Measurements from ENCODE around the gene WWP2.
"Not testable (repeated sequence)": the region's sequence is repeated elsewhere in the genome, so short reads cannot be mapped to it uniquely, and the experiment has no call there.

Gene WWP2

GRCh38 chr16:69796285-69797118 lies 34.4 kb downstream of the WWP2 start:
- peak; percentile 76 for DNase-seq (ENCODE audit: low spot score)

DNA sequence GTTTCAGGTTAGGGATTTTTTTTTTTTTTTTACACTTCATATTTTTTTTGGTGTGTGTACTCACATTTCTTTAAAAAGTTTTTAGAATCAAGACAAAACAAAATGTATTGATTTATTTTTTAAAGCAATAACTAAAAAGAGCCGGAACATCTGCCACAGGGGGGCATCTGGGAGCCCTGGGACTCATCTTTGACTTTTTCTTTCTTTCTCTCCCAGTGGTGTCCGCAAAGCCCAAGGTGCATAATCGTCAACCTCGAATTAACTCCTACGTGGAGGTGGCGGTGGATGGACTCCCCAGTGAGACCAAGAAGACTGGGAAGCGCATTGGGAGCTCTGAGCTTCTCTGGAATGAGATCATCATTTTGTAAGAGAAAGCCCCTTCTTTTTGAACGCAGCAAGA lies 36.3 kb downstream of the WWP2 start:
- DNase-seq (ENCODE audit: low spot score) = no peak

- DNase-seq (ENCODE audit: low spot score) = no peak
These were observed 37.5 kb downstream of the WWP2 start for GRCh38 chr16:69799611-69800031.

GRCh38 chr16:69804297-69804696 lies 42.2 kb downstream of the WWP2 start:
- DNase-seq (ENCODE audit: low spot score) = no peak

DNA sequence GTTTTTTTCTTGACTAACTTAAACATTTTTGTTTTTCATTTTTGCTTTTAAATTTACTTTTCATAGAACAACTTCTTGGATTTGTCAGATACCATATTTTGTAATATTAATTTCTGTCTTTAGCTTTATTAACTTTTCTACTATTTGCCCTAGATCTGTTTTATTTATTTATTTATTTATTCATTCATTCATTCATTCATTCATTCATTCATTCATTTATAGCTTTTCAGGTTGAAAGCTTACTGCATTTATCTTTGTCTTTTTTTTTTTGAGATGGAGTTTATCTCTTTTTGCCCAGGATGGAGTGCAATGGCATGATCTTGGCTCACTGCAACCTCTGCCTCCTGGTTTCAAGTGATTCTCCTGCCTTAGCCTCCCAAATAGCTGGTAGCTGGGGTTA lies 44.6 kb downstream of the WWP2 start:
- not testable (repeated sequence) for DNase-seq (ENCODE audit: low spot score)

DNA sequence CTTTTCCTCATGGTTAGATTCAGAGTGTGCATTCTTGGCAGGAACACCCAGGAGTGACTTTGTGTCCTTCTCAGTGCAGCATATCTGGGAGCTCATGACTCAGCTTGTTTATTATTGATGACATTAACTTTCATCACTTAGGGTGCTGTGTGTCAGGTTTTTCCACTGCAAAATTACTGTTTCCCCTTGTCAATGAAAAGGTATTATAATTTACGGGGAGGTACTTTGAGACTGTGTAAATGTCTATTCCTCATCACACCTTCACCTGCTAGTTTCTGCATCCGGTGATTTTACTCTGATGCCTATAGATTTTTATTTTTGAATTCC lies 50.5 kb downstream of the WWP2 start:
- DNase-seq (ENCODE audit: low spot score) = peak; percentile 82

- DNase-seq (ENCODE audit: low spot score) = no peak
These were observed 51.9 kb downstream of the WWP2 start for GRCh38 chr16:69814078-69814477.

DNA sequence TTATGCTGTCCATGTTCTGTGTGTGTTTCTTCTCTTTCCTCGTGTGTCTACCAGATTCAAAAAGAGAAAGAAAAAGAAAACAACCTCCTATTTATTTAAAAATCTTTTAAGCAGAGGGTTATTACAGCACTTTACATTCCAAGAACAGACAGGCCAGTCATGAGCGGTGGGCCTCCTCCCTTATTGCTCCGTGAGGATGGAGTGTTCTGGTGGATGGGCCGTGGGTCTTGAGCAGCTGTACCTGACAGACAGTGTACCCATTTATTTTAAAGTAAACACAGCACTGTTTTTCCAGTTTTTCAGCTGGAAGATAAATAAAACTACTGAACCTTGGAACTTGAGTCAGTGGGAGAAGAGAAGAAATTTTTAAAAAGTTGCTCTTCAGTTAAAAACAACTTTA lies 52.4 kb downstream of the WWP2 start:
- DNase-seq (ENCODE audit: low spot score) = no peak

DNA sequence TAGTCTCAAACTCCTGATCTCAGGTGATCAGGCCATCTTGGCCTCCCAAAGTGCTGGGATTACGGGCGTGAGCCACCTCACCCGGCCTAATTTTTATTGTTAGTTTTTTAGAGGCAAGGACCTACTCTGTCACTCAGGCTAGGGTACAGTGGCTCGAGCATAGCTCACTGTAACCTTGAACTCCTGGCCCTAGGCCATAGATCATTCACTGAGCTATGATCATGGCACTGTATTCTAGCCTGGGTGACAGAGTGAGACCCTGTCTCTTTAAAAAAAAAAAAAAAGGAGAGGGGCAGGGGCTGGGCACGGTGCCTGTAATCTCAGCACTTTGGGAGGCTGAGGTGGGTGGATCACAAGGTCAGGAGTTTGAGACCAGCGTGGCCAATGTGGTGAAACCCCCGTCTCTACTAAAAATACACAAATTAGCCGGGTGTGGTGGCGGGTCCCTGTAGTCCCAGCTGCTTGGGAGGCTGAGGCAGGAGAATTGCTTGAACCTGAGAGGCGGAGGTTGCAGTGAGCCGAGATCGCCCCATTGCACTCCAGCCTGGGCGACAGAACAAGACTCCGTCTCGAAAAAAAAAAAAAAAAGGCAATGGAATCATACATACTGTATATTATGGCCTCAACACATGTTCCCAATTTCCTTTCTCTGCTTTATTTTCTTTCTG lies 53.2 kb downstream of the WWP2 start:
- DNase-seq (ENCODE audit: low spot score) = not testable (repeated sequence)

- no peak for DNase-seq (ENCODE audit: low spot score)
These were observed 54.9 kb downstream of the WWP2 start for GRCh38 chr16:69816996-69817395.

DNA sequence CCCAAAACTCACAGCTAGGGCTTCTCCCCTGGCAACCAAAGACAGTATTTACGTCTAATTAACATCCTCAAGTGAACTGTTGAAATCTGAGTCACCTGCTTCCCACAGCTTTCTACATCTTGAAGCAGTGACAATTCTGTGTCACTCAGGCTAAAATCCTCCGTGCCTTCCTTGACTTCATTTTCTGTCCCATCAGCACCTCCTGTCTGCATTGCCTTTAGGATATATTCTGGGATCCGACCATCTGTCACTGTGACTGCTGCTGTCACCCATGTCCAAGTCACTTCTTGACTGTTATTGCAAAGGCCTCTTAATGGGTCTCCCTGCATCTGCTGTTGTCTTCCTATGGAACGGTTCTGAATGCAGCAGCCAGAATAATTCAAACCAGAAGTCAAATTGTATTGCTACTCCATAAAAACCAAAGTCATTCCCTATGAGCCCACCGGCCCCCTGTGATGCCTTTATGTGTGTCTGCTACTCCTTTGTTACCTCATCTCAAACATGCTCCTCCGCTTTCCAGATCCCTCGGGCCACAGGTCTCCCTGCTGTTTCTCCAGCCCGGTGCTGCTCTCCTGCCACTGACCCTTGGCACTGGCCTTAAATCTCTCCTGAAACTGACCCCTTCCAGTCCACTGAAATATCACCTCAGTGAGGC lies 56.9 kb downstream of the WWP2 start:
- no peak for DNase-seq (ENCODE audit: low spot score)

DNA sequence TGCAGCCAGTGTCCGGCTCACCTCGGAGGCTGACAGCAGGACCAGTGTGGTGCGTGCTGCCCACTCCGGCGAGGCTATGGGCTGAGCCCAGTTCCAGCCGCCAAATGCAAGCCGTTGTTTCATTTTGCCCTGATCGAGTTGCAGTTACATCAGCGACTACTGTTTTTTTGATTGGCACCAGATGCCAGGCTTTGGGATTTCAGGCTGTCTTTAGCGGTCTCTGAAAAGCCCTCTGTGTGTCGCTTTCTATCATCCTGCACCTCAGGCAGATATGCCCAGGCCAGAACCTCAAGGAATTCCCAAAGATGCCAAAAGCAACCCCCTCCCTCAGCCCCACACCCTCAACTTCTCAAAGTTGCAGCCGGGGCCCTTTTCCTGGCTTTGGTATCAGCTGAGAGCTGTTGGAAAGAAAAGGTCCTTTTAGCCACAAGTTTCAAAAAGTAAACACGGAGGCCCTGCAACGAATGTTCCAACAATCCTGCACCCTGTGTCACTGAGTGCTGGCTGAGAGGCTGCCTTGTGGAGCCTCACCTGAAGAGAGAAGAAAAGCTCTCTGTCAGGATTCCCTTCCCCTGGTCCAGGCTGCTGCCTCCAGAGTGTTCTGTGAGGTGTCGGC lies 58.9 kb downstream of the WWP2 start:
- DNase-seq (ENCODE audit: low spot score) = no peak

- DNase-seq (ENCODE audit: low spot score) = no peak
These were observed 59.7 kb downstream of the WWP2 start for GRCh38 chr16:69821844-69822173.

- DNase-seq (ENCODE audit: low spot score) = no peak
These were observed 60.2 kb downstream of the WWP2 start for GRCh38 chr16:69822174-69822935.

DNA sequence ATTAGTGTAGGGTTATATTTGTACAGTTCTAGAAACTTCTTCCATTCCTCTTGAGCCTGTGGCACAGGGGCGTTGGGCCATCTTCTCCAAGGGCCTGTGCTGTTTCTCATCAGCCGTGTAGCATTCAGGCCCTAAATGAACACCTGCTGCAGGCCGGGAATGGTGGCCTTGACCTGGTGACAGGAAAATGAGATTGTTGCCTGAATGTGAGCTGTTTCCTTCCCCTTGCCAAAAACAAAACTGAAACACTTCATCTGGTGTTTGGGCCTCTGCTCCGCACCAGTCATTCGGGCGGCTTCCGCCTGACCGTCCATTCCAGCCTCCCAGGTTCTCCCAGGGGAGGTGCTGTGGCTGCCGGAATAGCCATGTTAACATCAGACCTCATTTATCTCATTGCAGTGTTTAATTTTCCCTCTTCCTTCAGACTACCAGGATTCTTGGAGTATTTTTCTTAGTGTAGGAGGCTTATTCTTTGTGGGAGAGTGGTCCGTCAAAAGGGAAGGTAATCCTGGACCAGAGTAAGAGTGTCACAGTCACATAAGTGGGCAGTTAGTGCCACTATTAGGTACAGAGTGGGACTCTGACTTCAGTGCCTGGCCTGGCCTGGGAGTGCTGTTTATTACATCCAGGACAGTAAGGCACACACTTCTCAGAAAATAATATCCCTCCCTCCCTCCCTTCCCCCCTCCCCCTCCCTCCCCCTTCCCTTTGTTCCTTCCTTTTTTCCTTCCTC lies 61.9 kb downstream of the WWP2 start:
- DNase-seq (ENCODE audit: low spot score) = no peak

DNA sequence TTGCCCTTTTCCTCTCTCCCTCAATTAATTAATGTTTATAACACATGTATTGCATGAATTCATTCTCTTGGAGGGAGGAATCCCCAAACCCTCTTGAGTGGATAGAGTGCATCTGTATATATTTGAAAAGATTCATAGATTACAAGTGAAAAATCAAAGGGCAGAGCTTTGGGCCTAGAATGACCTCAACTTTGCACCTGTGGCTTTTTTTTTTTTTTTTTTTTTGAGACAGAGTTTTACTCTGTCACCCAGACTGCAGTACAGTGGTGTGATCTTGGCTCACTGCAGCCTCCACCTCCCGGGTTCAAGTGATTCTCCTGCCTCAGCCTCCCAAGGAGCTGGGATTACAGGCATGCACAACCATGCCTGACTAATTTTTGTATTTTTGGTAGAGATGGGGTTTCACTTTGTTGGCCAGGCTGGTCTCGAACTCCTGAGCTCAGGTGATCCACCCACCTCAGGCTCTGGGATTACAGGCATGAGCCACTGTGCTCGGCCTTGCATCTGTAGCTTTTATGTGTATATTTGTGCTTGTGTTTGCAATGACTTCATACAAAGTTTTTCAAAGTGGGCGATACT lies 62.5 kb downstream of the WWP2 start:
- DNase-seq (ENCODE audit: low spot score) = not testable (repeated sequence)

- no peak for DNase-seq (ENCODE audit: low spot score)
These were observed 65.4 kb downstream of the WWP2 start for GRCh38 chr16:69827524-69827923.

- DNase-seq (ENCODE audit: low spot score) = no peak
These were observed 67.2 kb downstream of the WWP2 start for GRCh38 chr16:69829338-69829737.

GRCh38 chr16:69830146-69830533 lies 68.0 kb downstream of the WWP2 start:
- DNase-seq (ENCODE audit: low spot score) = no peak

GRCh38 chr16:69830534-69831211 lies 68.5 kb downstream of the WWP2 start:
- DNase-seq (ENCODE audit: low spot score) = no peak

All from hematopoietic multipotent progenitor cell treated with erythropoietin and hydrocortisone succinate and interleukin-3 and kit ligand, for 17 days (in vitro differentiated cells).